NCI-H146 (cell line): ENCODE data around the gene LGALS3.
"Not testable (repeated sequence)": the region's sequence is repeated elsewhere in the genome, so short reads cannot be mapped to it uniquely, and the experiment has no call there.

Experiments used
- DNase-seq: peaks from one replicate; lab custom pipeline; 2025; lab: John Stamatoyannopoulos, UW

LGALS3 gene

DNA sequence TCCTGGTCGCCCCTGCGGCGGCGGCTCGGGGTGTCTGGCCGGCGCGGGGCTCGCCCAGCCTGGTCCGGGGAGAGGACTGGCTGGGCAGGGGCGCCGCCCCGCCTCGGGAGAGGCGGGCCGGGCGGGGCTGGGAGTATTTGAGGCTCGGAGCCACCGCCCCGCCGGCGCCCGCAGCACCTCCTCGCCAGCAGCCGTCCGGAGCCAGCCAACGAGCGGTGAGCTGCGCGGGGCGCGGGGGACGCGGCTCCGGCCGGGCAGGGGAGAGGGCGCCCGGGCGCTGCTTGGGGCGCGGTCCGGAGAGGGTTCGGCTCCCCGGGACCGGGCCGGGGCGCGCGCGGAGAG lies at the start of gene LGALS3:
Gene LGALS3, plus strand, starts transcription at position 167 of the 342 bp plus-strand sequence. CDS start 8,122 bp downstream, outside the sequence.
- DNase-seq: peak; percentile 54

DNA sequence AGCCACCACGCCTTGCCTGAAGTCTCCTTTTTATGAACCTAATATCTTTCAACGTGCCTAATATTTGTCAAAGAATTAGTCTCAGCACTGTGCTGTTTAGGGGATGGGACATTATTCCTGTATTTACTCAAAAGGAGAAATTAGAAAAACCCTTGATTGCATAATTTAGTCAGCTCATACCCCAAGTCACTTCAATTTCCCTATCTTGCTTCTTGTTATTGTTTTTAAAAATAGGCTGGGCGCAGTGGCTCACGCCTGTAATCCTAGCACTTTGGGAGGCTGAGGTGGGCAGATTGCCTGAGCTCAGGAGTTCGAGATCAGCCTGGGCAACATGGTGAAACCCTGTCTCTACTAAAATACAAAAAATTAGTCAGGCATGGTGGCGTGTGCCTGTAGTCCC lies 49.1 kb upstream of the LGALS3 start:
- DNase-seq: not testable (repeated sequence)

DNA sequence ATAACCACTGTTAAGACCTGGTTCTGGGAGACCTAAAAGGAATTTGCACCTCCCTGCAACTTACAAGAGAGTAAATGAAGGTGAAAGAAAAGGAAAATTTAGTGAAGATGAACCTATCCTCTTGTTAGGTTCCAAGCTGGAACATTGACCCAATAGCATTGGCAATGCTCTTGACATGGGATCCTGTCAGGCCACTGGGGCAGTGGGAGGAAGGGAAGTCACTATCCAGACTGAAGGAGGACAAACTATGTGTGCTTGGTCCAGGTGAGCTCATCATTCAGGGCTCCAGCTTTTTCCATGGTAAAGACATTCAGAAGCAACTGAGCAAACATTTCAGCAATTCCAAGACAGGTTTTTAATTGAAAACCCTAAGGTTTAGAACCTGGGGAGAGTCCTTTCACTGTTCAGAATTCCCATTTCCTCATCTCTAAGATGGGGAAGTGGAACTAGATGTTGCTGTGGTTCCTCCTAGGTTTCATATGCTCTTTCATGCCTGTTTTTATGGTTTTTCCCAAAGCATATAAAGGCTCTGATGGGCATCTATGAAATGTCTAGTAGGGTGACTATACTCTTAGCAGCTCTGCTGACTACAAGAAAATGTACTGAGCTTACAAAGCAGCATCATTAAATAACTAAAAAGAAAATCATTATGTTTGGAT lies 44.5 kb upstream of the LGALS3 start:
- DNase-seq: no peak

DNA sequence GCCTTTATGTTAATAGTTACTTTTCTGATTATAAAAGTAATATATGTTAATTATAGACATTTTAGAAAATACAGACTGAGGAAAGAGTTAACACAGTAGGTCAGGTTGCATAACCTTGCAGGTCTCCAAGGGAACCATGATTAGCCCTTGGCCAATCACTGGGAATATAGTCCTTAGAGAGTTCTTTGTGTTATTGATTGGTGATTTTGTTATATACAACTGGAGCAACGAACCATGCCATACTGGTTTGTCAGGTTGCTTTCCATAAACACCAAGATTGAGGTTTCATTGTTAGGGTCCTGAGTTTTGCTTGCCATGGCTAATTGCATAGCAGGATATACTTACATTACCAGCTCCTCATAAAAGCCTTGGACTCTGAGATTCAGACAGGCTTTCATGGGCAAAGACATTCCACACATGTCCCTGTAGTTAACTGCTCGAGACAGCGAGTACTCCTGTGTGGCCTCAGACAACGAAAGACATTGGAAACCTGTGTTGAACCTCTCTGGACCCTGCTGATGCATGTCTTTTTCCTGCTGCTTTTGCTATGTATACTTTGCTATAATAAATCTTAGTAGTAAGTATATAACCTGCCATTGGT lies 43.9 kb upstream of the LGALS3 start:
- peak; percentile 9 for DNase-seq

DNA sequence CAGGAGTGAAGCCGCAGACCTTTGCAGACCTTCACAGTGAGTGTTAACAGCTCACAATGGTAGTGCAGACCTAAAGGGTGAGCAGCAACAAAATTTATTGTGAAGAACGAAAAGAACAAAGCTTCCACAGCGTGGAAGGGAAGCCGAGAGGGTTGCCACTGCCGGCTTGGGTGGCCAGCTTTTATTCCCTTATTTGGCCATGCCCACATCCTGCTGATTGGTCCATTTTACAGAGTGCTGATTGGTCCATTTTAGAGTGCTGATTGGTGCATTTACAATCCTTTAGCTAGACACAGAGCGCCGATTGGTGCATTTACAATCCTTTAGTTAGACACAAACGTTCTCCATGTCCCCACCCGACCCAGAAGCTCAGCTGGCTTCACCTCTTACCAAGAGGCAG lies 42.1 kb upstream of the LGALS3 start:
- no peak for DNase-seq

DNA sequence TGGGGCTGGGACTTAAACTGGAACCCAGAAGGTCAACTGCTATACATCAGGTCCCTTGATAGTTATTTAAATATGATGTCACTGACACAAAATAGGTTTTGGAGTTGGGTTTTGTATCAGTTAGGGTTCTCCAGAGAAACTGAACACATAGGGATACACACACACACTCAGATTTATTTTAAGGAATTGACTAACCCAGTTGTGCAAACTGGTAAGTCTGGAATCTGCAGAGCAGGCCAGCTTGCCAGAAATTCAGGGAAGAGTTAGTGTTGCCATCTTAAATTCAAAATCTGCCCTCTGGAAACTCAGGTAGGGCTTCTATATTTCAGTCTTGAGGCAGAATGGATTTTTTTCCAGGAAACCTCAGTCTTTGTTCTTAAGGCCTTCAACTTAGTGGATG lies 40.7 kb upstream of the LGALS3 start:
- no peak for DNase-seq

DNA sequence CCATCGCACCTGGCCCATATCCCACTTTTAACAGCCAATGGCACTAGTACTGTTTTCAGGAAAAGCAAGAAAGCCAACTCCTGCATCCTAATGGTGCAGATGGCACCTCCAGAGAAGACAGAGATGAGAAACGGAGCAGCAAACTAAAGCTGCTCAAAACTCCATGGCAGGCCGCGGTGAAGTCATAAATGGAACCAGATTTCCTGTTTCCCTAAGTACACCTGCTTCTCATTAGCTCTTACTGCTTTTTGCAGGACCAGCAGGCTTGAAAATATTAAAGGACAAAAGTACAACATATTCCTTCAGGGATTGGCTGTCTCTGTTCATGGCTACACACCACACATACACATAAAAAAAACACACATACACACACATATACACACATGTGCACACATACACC lies 36.7 kb upstream of the LGALS3 start:
- DNase-seq: no peak

DNA sequence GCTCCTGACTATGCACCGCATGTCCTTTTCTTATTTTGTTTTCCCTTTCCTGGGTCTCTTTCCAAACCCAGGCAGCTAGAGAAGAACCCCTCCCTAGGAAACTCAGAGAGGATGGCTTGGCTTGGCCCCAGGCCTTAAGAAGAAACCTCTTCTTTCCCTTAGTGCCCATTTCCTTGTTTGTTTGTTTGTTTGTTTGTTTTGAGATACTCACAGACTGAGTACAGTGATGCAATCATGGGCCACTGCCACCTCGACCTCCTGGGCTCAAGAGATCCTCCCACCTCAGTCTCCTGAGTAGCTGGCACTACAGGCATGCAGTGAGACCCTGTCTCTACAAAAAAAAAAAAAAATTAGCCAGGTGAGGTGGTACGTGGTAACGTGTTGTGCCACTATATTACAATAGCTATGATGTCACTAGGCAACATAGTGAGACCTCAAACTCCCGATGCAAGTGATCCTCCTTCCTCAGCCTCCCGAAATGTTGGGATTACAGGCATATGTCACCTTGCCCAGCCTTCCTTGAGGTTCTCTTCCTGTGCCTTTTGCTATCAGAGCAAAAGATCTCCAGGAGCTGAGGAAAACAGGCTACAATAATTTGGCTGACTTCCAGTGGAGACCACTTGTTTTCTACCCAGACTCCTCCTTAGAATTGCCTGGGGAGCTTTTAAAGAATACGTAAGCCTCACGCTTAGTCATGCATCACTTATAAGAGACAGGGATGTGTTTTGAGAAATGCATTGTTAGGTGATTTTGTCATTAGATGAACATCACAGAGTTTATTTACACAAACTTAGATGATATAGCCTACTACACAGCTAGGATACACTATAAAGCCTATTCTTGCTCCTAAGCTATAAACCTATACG lies 34.5 kb upstream of the LGALS3 start:
- DNase-seq: no peak

DNA sequence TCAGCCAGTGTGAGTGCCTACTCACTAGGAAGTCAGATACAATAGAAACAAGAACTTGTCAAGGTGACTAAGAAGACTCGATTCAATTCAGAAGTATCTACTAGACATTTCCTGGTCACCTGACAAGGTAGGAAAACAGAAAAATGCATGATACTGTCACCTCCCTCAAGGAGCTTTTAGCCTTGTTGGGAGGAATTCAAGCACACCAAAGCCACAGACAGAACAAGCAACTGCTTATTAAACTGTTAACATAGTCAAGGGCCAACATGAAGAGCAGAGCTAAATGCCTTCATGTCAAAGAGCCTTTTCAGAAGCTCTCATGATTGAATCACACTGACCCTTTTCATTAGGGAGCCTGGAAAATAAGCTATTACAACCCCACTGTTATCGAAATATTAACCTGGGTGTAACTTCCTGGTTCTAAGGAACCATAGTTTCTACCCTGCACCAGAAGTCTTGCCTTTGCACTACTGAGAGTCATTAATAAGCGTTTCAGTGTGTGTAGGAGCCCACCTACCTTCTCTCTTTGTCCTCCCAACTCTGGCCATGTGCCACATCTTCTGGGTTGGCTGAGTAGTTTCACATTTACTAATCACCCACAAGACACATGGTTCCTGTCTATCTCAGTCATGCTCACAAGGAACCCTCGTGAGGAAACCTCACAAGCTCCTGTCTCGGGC lies 31.0 kb upstream of the LGALS3 start:
- DNase-seq: no peak

DNA sequence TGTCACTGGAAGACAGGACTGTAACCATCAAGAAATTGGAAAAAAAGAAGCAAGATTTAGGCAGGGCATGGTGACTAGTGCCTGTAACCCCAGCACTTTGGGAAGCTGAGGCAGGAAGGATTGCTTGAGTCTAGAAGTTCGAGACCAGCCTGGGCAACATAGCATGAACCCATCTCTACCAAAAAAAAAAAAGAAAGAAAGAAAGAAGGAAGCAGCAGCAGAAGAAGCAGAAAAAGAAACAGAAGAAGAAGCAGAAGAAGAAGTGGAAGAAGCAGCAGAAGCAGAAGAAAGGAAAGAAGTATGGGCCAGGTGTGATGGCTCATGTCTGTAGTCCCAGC lies 30.5 kb upstream of the LGALS3 start:
- no peak for DNase-seq

DNA sequence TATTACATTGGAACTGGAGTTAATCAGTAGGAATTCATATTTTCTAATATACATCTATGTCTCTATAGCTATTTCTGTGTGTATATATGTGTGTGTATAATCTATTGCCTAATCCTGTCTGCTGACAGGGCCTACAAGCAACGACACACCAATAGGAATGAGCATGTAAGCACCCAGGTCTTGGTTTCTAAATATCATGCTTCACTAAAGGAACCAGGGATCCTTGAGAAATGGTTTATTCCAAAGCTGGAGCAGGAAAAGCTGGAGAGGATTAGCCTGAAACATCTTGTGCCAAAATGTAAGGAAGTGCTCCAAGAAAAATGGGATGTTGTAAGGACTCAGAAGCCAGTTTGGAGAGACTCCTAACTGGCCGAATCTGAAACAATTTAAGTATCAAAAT lies 29.3 kb upstream of the LGALS3 start:
- DNase-seq: no peak

DNA sequence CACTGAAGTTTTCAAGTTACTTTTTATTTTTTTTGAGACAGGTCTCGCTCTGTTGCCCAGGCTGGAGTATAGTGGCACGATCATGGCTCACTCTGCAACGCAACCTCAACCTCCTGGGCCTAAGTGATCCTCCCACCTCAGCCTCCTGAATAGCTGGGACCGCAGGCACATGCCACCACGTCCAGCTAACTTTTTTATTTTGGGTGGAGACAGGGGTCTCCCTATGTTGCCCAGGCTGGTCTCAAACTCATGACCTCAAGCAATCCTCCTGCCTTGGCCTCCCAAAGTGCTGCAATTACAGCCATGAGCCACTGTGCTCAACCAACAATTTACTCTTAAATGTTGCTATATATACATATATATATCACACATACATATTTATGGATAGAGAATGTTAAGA lies 27.4 kb upstream of the LGALS3 start:
- DNase-seq: no peak

DNA sequence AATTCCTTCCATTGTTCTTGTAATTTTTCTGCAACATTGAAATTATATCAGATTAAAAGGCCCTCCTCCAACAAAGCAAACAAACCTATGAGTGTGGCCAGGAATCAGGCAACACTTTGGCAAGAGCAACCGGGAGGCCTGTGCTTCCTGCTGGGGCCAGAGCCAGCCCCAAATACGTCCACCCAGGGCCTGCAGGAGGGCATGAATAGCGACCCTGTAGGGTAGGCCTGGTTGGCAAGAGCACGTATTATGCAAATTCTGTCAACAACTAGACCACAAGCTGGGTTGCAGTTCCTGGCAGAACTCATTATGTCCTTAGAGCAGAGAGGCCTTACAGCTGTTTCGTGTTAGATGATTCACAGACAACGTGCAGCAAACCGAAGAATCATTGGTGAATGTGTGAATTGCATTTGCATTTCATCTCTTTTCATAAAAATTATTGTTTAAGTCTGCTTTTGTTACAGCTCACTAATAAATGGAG lies 26.9 kb upstream of the LGALS3 start:
- DNase-seq: peak; percentile 74

DNA sequence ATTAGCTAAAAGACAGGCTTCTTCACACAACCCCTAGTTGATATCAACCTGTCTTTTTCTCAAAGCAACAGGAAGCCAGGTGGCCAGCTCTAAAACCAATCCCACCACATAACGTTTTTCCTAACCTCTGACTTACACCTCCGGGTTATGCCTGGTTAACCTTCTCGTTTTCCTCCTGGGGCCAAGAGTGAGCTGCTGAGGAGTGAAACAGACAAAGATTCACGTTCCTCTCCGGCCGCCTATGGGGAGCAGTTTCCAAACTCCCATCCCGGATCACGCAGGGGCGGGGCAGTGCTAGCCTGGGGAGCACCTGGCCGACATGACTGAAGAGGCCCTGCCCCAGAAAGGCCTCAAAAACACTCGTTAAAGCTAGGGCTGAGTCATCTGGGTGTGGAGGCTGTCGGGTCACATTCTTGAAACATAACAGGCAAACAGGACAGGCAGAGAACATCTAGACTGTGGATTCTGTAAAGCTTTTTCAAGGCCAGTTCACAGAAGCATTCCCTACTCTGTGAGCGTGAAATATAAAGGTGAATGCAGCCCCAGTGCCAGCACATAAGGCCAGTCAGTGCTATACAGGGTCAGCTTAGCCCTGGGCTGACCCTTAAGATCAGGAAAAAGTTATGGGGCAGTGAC lies 25.9 kb upstream of the LGALS3 start:
- DNase-seq: no peak

DNA sequence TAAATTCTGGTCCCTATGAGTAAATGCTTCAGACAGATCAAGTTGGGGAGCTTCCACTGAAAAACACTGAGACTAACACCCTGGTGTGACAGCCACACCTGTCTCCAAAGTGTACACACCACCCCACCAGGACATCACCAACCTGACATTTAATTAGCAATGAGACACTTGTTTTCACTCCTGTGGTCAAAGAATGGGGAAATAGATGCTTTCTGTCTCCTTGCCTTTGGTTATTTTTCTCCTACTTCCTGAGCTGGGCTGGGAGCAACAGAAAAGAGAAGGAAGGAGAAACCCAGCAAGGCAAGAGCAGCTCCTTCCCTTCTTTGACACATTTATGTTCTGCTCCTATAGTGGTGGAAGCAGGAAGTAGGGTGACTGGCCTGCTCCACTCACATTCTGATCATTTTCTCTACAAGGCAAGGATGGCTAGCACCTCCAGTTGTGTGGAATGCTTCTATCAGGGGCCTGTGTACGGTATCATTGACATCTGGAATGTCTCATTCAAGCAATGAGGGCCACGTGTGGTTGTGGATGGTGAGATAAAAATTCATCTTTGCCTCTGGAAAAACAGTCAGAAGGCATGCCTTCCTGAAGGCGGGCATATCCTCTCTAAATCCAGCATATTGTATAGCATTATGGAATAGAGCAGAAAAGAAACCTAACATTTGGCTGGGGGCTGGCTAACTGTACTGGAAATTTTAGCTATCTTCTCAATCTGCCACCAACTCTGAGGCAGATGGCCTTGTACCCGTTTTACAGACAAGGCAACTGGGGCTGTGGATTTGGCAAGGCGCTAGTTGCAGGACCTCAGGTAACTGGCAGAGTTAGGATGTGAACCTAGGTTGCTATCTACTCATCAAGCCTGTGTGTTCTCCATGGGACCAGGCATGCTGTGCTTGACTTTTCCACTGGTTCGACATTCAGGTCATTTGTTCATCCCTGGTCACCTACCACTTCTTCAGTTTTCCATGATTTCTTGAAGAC lies 24.8 kb upstream of the LGALS3 start:
- DNase-seq: no peak

DNA sequence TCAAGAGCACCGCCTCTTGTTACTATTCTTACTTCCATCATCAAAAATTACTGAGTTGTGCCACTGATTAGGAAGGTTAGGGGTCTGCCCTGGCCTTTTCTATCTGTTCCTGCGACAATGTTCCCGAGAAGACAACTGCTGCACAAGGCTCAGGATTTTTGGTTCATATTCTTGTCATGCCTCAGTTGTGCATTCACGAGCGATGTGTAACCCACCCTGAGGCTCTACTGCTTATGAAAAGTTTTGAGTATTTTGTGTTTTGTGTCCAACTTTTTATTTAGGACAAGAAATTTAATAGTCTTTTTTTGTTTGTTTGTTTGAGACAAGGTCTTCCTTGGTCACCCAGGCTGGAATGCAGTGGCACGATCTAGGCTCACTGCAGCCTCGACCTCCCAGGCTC lies 23.1 kb upstream of the LGALS3 start:
- DNase-seq: no peak

DNA sequence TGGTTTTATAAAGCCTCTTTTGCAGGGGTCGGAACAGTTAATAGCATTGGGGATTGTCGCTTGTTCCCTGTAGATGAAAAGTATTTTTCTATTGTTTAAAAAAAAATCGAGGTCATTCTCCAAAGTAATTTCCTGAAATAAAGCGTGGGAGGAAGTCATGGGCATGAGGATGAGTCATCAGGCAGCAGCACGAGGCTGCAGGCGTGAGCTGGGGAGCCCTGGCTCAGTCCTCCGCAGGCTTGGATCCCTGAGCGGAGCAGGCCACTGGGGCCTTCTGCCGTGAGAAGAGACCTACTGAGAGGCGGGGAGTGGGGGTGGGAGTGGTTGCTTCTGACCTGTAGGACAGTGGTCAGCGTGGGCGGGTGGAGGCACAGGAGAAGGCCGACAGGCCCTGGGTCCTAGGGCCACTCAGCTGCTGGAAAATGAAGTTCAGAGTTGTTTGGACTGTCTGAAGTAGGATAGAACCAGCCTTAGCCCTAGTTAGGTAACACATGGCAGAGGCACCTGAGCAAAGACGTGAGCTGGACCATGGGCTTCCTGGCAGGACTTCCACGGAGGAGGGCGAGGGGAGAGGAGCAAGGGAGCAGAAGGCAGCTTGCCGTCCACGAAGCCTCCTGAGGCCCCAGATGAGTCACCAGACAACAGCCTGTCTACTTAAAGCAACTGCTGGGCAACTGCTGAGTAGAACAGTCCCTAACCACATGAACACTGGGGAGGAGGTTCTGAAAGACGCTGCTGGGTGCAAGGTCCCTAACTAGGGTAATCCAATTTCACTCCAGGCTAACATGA lies 21.1 kb upstream of the LGALS3 start:
- DNase-seq: no peak

DNA sequence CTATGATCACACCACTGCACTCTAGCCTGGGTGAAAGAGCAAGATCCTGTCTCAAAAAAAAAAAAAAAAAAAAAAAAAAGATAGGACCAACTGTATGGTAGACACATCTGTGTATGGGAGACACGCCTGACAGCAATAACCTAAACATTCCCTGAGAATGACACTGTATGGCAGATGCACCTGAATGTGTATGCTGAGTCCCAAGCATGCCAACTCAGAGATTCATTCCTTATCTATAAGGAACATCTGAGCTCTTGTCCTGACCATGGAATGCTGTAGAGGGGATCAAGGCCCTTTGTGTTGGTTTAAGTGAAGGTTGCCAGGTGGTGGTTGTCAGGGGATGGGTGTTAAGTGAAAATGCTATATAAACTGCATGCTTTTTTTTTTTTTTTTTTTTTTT lies 19.2 kb upstream of the LGALS3 start:
- no peak for DNase-seq

DNA sequence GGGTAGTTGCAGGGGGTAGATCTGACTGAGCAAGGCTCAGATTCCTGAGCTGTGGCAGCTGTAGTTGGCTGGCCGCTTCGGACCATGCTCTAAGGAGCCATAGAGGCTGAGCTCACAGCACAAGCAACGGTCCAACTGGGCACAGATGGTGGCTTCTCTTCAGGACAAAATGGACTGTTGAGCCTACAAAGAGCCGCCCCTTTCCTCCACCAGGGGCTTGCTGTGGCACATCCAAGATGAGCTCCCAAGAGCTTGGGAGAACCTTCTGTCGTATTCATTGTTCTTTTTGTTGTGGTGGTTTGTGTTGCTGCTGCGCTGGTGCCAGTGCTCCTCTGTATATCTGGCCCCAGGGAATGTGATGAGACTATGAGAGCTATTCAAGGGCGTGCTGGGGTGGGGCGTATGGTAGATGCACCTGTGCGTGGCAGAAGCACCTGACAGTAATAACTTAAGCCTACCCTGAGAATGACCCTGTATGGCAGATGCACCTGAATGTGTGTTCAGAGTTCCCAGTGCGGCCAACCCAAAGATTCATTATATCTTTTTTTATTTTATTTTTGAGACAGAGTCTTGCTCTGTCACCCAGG lies 17.8 kb upstream of the LGALS3 start:
- DNase-seq: no peak

DNA sequence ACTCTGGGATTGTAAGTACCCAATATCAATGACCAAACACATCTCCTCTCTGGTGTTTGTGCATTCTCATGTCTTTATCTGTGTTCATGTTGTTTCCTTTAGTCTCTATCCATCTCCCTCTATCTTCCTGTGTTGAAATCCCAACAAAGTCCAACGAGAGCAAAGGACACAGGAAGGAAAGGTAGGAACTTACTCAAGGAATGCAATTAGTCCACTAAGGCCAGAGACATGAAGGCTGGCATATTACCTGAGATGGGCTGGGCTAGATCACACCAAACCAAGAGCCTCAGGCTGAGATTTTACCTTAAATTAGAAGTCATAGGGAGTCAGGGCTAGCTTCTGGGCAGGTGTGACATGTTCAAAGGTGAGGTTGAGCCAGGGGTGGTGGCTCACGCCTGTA lies 14.3 kb upstream of the LGALS3 start:
- DNase-seq: no peak
